Measurements from ENCODE around the gene NEDD4L.
A peak's percentile ranks its signal among the peaks of the same experiment; 100 is the strongest.

NEDD4L gene

DNA sequence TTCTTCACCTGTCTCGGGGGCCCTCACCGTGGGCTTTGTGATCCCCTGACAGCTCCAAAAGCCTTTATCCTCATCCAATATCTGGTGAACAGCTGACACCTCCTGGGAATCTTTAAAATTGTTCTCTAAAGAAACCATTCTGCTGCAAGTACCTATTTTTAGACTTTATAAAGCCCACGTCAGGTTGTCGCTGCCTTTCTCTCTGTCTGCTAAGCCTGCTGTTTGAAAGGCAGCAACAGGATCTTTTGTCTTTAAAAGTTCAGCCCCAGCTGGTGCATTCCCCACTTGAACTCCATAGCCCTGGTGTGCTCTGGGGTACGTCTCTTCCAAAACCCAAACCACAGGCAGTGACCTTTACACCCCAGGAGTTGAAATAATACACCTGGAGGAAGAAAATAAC, 145.0 kb downstream of the NEDD4L start:
- no peak for DNase-seq

DNA sequence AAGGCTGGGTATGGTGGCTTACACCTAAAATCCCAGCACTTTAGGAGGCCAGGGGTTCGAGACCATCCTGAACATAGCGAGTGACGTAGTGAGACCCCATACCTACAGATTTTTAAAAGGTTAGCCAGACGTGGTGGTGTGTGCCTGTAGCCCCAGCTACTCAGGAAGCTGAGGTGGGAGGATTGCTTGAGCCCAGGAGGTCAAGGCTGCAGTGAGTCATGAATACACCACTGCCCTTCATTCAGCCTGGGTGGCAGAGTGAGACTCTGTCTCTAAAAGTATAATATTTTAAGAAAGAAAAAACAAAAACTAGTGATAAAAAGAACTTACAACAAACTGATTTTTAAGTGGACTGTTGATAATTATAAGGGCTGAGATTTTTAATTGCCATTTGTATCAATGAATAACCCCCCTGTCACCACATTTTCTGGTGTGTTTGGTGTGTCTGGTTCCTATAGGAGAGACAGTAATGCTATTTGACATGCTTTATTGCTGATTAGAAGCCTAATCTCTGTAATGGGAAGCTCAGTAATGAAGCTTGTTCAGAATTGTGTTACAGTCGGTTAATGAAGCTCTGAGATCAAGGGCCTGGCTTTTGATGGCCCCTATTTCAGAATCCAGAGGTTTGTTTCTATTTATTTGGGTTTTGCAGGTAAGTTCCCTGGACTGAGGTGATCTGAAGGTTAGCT, 147.0 kb downstream of the NEDD4L start:
- no peak for DNase-seq

DNA sequence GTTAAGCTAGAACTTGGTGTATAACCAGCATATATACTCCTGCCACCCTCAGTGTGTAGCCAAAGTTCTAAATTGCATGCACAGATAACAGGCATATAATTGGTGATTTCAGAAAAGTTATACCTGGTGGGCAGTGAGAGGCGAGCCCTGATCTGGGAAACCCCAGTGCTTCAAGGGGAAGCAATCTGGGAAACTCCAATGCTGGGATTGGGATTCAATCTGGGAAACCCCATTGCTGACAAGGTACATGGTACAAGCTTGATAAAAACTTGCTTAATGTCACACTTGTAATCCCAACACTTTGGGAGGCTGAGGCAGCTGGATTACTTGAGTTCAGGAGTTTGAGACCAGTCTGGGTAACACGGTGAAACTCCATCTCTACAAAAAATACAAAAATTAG, 147.6 kb downstream of the NEDD4L start:
- DNase-seq = no peak

DNA sequence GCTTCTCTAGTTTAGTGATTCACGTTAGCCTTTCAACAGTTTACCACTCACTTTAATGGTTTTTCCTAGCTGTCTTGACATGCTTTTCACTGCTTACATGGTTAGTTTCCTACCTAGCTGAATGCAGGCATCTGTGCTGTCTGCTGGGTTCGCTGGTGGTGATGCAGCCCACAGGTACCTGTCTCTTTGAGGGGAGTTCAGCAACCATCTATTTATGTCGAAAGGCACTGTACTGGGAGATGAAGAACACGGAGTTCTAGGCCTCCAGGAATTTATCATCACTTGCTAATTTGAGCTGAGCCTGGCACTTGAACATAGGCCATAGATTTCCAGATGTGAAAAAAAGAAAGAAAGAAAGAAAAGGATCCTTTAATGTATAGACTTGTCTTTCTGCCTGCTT, 148.5 kb downstream of the NEDD4L start:
- DNase-seq = no peak

DNA sequence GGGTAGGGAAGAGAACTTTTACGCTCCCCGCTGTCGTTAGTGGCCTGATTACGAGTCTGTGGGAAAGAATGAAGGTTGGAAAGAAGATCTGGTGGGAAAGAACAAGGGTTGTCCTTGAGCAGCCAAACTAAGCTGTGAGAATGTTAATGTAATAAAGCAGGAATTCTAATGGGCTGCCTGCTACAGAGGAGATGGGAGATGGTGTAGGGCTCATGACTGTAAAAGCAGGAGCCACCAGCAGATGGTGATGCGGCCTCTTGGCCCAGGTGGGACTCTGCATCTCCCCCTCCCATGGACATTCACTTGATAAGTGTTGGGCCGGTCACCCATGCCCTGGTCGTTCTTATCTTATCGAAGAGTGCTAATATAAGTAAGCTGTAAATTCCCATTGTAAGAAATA, 150.0 kb downstream of the NEDD4L start:
- DNase-seq = no peak

DNA sequence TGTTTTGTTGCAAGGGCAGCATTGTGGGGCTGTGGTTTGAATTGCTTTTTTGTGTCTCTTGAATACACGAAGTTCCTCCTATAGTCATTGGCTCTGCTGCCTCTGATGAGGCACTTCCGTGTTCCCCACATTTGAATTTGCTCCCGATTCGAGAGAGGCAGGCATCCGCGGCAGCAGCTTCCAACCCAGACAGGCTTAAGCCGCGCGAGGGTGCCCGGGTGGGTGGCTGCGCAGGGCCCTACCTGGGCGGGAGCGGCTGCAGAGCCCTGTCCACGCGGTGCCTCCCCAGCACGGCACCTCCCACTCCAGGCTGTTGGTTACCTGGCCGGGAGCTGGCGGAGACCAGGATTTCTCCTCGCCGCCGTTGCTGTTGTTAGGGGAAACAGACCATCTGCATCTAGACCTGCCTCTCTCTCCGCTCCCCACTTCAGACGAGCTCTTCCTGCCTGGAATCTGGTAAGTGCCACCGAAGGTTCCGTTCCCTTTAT, 151.3 kb downstream of the NEDD4L start:
- DNase-seq = peak; percentile 44

DNA sequence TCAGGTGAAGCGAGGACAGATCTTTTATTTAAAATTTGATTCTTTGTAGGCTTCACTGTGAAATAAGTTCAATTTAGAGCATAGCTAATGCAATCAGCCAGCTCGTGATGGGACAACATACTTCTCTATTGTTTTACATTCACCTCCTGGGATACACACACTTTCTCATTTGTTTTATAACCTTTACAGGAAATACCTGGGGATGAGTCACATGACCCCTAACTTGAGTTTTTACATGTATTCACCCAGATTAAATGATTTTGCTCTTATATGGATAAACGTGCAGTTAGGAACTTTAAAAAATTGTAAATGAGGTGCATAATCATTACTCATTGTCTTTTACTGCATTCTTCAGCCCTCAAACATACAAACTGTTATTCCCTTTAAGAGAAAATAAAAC, 152.1 kb downstream of the NEDD4L start:
- DNase-seq = no peak

DNA sequence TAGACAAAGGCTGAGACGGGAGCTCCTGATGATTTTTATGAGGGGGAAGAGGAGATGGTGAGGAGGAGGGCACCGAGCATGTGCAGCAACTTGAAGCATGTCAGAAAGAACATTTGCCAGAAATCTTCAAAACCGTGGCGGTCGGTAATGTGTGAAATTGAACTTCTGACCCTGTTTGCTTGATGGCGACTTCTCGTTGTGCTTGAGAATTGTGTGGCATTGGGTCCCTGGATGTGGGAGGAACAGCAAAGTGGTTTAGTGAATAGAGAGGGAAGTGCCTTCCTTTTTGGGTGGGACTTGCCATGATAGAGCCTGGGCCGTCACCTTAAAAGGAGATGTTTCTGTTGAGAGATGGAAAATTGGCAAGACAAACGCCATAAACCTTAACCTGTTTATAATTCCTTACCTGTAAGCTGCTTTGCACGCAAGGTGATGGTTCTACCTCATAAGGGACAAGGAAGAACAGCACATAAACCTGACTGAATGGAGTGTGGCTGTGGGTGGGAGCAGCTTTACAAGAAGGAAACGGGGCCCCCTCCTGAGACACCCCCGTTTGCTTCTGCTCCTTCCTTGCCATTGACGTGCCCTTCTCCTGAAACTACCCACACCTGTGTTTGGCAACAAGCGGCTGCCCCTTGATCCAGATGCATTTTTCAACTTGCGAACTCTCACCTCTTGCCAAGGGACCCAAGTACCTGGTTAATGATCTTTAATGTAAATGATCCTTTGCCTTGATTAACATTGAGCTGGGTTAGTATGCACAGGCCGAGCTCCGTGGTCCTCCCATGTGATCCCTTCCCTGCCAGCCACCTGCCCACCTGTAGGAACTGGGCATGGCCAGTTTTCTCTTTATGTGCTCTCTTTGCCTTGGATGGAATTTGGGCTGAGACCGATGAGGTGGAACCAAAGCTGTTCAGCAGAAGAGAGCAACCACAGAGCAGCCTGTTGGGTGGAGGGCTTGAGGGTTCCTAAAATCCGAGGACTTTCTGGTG, 153.2 kb downstream of the NEDD4L start:
- DNase-seq = no peak

DNA sequence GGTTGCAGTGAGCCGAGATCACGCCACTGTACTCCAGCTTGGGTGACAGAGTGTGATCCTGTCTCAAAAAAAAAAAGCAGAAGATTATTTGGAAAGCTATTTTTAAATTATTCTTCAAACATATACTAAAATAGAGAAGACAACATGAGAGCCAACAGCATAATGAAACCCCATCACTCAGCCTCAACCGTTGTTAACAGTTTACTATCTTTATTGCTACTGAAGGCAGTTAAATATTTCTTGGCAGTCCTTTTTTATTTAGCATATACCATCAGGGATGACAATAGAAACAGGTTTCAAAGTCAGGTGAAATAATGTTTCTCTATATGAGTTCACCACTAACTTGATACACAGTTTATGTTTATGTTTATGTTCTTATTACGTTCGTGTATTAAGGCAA, 157.2 kb downstream of the NEDD4L start:
- DNase-seq = no peak

DNA sequence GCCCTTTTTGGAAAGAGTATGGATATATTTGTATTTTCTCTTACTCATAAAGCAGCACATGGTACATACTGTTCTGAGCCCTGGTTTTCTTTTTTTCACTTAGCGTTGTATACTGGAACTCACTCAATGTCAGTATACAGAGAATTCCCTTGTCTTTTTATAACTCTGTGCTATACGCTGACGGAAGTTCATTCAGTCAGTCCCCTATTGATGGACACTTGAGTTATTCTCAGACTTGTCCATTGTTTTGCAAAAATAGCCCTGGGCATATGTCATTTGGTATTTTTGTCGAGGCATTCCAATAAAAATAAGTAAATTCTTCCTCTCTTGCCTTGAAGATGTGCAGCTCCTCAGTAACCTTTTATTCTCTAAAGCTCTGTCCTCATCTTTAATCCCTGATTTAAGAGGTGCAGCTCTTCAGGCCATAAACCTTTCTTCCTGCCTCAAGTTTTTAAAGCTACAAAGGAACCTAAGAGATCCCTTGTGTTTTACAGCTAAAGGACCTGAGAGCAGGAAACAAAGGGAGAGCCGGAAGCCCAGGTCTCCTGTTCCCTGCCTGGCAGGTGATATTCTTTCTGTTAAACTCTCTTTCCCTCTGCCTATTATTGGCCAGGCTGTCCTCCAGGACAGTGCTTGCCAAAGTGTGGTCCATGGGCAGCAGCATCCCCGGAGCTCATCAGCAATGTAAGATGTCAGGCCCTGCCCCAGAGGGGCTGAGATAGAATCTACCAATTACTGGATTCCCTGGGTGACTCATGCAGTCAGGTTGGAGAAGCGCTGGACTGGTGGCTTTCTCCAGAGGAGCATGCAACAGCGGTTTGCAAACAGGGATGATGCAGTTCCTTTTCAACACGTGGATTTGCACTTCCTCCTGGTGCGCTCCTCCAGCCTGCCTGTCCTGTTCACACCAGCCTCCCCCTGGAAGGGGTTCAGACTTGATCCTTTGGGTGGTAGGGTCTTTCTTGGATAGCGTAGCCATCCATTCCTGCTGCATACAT, 158.0 kb downstream of the NEDD4L start:
- no peak for DNase-seq

DNA sequence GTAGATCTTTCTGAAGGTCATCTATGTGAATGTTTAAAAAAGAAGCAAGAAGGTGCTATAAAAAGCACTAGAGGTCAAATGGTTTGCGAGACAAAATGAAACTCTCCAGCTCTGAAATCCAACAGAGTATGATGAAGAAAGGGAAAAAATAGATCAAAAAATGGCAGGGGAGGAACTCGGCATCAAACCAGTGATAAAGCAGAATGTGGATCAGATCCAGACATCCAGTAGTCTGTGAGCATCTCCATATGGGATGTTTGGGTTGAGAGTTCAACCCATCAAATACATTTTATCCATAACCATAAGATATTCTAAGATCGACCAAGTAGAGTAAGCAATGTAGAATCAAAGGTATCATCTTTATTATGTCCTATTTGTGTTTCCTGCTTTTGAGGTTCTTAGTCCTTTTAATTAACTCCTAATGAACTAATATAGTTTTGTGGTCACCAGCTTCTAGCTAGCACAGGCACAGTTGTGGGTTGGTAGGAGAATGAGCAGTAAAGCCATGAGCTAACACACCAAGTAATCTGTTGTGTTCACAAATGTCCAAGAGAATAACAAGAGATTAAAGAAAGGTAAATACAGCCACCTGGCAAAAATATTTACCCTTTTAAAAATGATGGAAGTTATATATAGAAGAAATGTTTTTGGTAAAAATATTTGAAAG, 160.9 kb downstream of the NEDD4L start:
- no peak for DNase-seq

DNA sequence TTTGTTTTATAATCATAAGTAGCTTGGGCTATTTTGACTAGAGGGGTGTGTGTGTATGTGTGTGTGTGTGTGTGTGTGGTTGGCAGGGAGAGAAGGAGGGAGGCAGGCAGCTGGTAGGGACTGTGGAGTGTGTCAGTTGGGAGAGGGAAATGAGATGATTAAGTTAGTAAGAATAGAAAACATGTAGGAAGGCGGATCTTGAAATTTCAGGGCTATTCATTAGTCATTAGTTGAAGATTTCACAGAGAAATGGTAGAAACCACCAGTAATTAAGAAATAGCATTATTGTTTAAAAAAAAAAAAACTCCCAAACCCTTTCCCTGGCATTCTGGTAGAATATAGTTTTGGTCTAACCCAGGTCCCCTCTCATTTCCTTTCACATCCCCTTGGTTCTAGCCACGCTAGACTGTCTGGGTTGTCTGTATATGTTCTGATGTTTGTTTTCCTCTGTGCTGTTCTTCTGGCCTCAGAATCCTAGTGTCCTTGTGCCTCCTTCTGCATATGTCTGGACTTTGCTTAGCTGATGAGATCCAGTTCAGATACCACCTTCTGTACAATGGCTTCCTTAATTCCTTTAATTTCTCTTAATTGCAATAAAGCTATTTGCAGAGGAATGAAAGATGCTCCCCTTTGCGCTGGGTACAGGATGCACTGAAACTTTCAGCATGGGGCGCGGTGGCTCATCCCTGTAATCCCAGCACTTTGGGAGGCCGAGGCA, 161.6 kb downstream of the NEDD4L start:
- DNase-seq = no peak

DNA sequence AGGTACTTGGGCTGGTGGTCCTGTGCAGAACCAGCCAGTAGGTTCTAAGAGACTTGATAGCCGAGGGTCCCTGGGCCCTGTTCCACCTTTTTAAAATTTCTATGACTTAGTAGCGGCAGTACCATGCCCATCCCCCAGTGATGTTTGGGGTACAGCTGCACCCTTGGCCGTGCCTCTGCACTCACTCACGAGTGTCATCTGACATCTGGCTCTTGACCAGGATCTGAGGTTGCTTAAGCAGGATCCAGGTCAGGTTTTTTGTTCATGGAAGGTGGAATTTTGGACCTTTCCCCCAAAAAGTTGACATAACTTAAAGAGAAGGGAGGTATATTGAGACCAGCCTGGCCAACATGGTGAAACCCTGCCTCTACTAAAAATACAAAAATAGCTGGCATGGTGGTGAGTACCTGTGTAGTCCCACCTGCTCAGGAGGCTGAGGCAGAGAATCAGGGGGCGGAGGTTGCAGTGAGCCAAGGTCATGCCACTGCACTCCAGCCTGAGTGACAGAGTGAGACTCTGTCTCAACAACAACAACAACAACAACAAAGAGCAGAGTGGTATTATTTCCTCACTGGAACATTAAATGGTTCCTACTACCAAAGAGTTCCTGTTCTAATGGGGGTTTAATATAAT, 163.6 kb downstream of the NEDD4L start:
- no peak for DNase-seq

DNA sequence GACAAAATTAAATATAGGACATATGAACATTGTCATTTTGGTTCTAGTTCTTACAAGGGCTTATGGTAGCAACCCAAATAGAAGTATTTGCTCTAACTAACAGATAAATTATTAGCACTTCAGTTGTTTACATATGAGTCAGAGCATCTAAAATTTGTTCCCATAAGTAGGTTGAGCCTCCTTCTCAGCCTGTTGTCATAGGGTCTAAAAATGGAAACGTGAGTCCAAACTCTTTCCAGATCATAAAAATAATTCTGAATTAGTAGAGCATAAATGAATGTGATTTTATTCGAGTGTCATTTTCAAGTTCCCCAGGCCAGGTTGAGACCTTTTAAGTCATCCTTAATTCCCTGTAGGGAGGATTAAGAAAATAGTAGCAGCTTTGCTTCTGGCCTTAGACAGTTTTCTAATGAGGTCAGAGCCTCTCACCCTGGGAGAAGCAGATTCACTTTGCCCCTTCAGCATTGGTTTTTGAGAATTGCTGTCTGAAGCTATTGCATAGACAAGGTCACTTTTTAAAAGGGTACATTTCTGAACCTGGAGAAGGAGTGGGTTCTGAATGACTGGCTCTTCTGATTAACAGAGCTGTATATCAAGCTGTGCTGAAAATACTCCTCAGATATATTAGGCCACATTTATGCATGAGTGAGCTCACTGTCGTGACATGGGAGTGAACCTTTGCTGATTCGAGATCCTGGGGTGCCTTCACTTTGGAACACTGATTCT, 164.3 kb downstream of the NEDD4L start:
- DNase-seq = no peak

DNA sequence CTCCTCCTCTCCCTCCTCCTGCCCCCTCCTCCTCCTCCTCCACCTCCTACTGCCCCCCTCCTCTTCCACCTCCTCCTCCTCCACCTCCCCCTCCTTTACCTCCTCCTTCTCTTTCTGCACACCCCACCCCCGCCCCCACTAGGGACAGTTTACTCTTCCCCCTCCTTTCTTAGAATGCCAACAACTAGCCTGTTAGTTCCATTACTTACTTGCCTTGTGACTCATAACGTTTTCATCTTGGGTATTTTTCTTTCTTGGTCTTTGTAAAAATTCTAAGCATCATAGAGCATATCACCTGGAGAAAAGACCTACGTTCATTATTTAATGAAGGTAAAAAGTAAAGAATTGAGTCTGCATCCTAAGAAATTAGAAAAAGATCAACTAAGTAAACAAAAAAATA, 165.3 kb downstream of the NEDD4L start:
- no peak for DNase-seq

DNA sequence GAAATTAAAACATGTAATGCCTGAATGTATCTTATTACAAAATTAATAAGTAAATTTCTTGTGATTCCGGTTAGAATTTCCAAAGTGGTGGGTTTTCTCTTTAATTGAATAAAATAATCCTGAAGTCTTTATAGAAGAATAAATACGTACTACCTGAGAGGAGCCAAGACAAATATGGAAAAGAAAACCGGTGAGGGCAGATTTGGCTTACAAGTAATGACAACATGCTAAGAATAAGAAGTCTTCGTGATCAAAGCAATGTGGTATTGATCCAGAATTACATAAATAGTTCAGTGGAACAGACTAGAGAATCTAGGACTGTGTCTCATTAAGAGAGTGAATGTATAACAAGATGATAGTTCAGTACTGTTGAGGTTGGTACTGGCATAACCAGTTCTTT, 167.5 kb downstream of the NEDD4L start:
- DNase-seq = no peak

DNA sequence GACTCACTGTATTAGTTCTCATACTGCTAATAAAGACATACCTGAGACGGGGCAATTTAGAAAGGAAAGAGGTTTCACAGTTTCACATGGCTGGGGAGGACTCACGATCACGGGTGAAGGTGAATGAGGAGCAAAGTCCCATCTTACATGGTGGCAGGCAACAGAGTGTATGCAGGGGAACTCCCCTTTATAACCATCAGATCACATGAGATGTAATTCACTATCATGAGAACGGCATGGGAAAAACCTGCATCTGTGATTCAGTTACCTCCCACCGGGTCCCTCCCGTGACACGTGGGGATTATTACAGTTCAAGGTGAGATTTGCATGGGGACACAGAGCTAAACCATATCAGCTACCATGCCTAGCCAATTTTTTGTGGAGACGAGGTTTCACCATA, 168.2 kb downstream of the NEDD4L start:
- no peak for DNase-seq

DNA sequence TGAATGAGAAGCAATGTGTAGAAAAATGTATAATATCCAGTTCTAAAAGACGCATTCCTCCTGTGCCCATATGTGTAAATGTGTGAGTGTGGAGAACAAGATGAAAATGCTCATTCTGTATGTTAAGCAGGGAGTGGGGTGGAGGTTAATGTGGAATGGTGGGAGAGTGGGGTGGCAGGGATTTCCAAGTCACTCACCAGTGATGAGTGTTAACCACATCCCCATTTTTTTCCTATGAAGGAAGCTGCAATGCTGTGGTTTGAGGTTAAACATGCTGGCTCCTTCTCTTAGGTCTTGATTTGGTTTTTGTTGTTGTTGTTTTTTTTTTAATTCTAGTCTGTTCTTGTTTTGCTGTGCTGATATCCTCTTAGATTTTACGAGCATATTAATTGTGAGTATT, 169.4 kb downstream of the NEDD4L start:
- no peak for DNase-seq

DNA sequence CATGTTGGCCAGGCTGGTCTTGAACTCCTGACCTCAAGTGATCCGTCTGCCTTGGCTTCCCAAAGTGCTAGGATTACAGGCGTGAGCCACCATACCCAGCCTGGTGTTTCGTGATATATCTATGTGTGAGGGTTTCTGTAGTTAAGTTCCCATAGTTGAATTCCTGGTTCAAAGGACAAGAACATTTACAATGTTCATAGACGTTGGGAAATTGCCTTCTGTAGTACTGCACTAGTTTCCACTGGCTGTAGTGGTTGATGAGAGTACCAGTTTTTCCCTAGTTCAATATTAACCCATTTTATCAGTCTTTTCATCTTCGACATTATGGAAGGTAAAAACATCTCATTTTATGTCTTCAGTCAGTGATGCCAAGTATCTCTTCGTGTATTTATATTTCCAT, 171.0 kb downstream of the NEDD4L start:
- no peak for DNase-seq

DNA sequence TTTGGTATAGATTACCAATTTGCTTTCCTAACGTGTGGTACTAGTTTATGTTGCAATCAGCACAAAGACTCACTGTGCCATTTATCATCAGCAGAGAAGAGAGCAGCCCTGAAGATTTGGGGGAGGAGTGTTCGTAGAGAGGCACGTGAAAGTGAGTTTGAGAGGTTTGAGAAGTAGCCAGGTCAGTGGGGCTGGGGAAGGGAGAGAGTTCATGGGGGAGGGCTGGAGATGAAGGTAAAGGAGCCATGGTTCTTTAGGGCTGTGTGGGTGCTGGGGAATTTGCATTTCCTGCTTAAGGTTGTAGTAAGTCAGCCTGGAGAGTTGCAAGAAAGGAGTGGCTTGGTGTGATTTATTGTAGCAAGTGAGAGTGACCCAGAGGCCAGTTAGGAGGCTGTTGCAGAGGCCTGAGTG, 172.1 kb downstream of the NEDD4L start:
- no peak for DNase-seq
